H1 (cell line): ENCODE data around the gene FOXF1. TPM values are rescaled to one million over a fixed set of nuclear protein-coding genes. Genes with fewer than 3 reads are reported as not detected.

Experiments used
- CTCF ChIA-PET: fragments of 300-600 bp; sonication (Branson Sonifier 250); formaldehyde crosslinking; loops from one replicate; lab custom pipeline; 2021; ENCODE audit not compliant: partially characterized antibody; lab: Charles Lee
- POLR2A ChIA-PET: fragments of 300-600 bp; sonication (Branson Sonifier 250); formaldehyde crosslinking; loops from one replicate; lab custom pipeline; 2021; ENCODE audit warnings: inconsistent platforms; ENCODE audit not compliant: partially characterized antibody; lab: Charles Lee
- DNase-seq, 2 experiments: peaks; one replicate each; pipeline versions ENCODE4 v3.0.0 to v3.0.0-alpha.2; 2010 to 2022; ENCODE audit warnings: low spot score in 2 of 2, low read depth in 1 of 2, mixed read lengths in 1 of 2
- FAIRE-seq: peaks from 2 replicates; lab custom pipeline; 2011; peaks lifted over from hg19 to GRCh38; lab: Jason Lieb, UNC
- H2AFZ ChIP-seq: 2 replicates; pipeline ENCODE4 v1.8.1; 2012; ENCODE audit warnings: low read length, inconsistent platforms
- H2AK5ac ChIP-seq: 2 replicates; pipeline ENCODE4 v1.6.1; 2013; ENCODE audit warnings: low read depth, low read length
- H2BK120ac ChIP-seq: replicated peaks from 2 replicates; pipeline ENCODE3; 2013; ENCODE audit warnings: low read depth, low read length, inconsistent platforms
- H2BK12ac ChIP-seq: 2 replicates; pipeline ENCODE4 v1.6.1; 2013; ENCODE audit warnings: low read depth, low read length
- H2BK15ac ChIP-seq: 2 replicates; pipeline ENCODE4 v1.6.1; 2013; ENCODE audit warnings: low read length
- H2BK20ac ChIP-seq: 2 replicates; pipeline ENCODE4 v1.6.1; 2013; ENCODE audit warnings: low read length
- H2BK5ac ChIP-seq: 2 replicates; pipeline ENCODE4 v1.6.1; 2013; ENCODE audit warnings: low read depth, low read length
- H3K14ac ChIP-seq: 2 replicates; pipeline ENCODE4 v1.6.1; 2013; ENCODE audit warnings: inconsistent platforms; ENCODE audit not compliant: insufficient read length
- H3K18ac ChIP-seq: 2 replicates; pipeline ENCODE4 v1.6.1; 2013; ENCODE audit warnings: low read length; ENCODE audit errors: extremely low read depth
- H3K23ac ChIP-seq: 2 replicates; pipeline ENCODE4 v1.6.1; 2013; ENCODE audit warnings: inconsistent platforms; ENCODE audit not compliant: insufficient read length
- H3K23me2 ChIP-seq: 2 replicates; pipeline ENCODE4 v1.6.1; 2013; ENCODE audit warnings: low read depth, low read length
- H3K27ac ChIP-seq: 2 replicates; pipeline ENCODE4 v1.6.1; 2011; ENCODE audit warnings: low read depth, low read length, inconsistent platforms
- H3K27me3 ChIP-seq, 4 experiments: replicated peaks in 1 of 4; 1 replicate in 1 of 4; 2 replicates in 3 of 4; pipeline versions ENCODE4 v1.6.1 to v1.8.1; 2011 to 2013; ENCODE audit warnings: low read length in 3 of 4, mild to moderate bottlenecking in 3 of 4, inconsistent platforms in 2 of 4, mixed read lengths in 2 of 4, moderate library complexity in 1 of 4; ENCODE audit not compliant: control insufficient read depth in 3 of 4, insufficient read depth in 3 of 4; ENCODE audit errors: extremely low read depth in 1 of 4
- H3K36me3 ChIP-seq, 4 experiments: 2 replicates each; pipeline versions ENCODE4 v1.6.1 to v1.8.1; 2011 to 2013; ENCODE audit warnings: mild to moderate bottlenecking in 4 of 4, low read length in 3 of 4, moderate library complexity in 2 of 4, control low read depth in 1 of 4, inconsistent platforms in 1 of 4; ENCODE audit not compliant: insufficient read depth in 4 of 4, control insufficient read depth in 2 of 4
- H3K4ac ChIP-seq: replicated peaks from 2 replicates; pipeline ENCODE3; 2013; ENCODE audit warnings: low read length, low read depth, mixed read lengths, inconsistent platforms; ENCODE audit not compliant: insufficient read length
- H3K4me1 ChIP-seq, 4 experiments: replicated peaks in 1 of 4; 1 replicate in 1 of 4; 2 replicates in 3 of 4; pipeline versions ENCODE4 v1.6.1 to v1.8.1; 2011 to 2013; ENCODE audit warnings: low read length in 3 of 4, inconsistent platforms in 2 of 4, mixed read lengths in 1 of 4; ENCODE audit not compliant: insufficient read depth in 4 of 4, control insufficient read depth in 3 of 4
- H3K4me2 ChIP-seq, 2 experiments: 2 replicates each; pipeline versions ENCODE4 v1.6.1 to v1.8.1; 2011 to 2013; ENCODE audit warnings: low read depth in 2 of 2, low read length in 2 of 2, control low read depth in 1 of 2, inconsistent platforms in 1 of 2, mild to moderate bottlenecking in 1 of 2; ENCODE audit not compliant: insufficient read depth in 1 of 2
- H3K4me3 ChIP-seq, 4 experiments: fragments of 200-600, 300-600 bp in 1 of 4; sonication (generic), shearing (Covaris generic), sonication (Bioruptor Twin) in 1 of 4; 2 replicates each; pipeline versions ENCODE4 v1.5.1 to v1.8.1; 2011 to 2016; ENCODE audit warnings: low read length in 4 of 4, low read depth in 3 of 4, control low read depth in 2 of 4, inconsistent platforms in 2 of 4, mild to moderate bottlenecking in 2 of 4, mixed read lengths in 1 of 4, moderate library complexity in 1 of 4; ENCODE audit not compliant: insufficient read depth in 2 of 4; ENCODE audit errors: extremely low read depth in 1 of 4
- H3K56ac ChIP-seq: replicated peaks from 2 replicates; pipeline ENCODE3; 2013; ENCODE audit warnings: low read depth, mild to moderate bottlenecking, mixed read lengths, low read length, inconsistent platforms; ENCODE audit not compliant: insufficient read length
- H3K79me1 ChIP-seq: 2 replicates; pipeline ENCODE4 v1.6.1; 2013; ENCODE audit warnings: low read depth, low read length, control low read depth
- H3K79me2 ChIP-seq, 2 experiments: 2 replicates each; pipeline versions ENCODE4 v1.6.1 to v1.8.1; 2012 to 2013; ENCODE audit warnings: low read length in 2 of 2, mild to moderate bottlenecking in 2 of 2, inconsistent platforms in 1 of 2; ENCODE audit not compliant: insufficient read depth in 2 of 2, control insufficient read depth in 1 of 2
- H3K9ac ChIP-seq, 4 experiments: replicated peaks in 1 of 4; 1 replicate in 1 of 4; 2 replicates in 3 of 4; pipeline versions ENCODE4 v1.6.1 to v1.8.1; 2011 to 2013; ENCODE audit warnings: low read depth in 3 of 4, low read length in 3 of 4, control low read depth in 2 of 4, mild to moderate bottlenecking in 2 of 4, moderate library complexity in 2 of 4, inconsistent platforms in 1 of 4; ENCODE audit errors: extremely low read depth in 1 of 4
- H3K9me3 ChIP-seq, 2 experiments: 2 replicates each; pipeline versions ENCODE4 v1.6.1 to v1.8.1; 2012 to 2013; ENCODE audit warnings: mild to moderate bottlenecking in 2 of 2, moderate library complexity in 2 of 2, control low read depth in 1 of 2, inconsistent platforms in 1 of 2, low read depth in 1 of 2, low read length in 1 of 2, mixed read lengths in 1 of 2; ENCODE audit not compliant: insufficient read depth in 2 of 2
- H4K20me1 ChIP-seq, 2 experiments: replicated peaks in 1 of 2; 2 replicates each; pipeline versions ENCODE3 to v1.8.1; 2011 to 2013; ENCODE audit warnings: inconsistent platforms in 2 of 2, low read length in 2 of 2, mild to moderate bottlenecking in 1 of 2; ENCODE audit not compliant: insufficient read depth in 2 of 2, control insufficient read depth in 1 of 2
- H4K5ac ChIP-seq: 2 replicates; pipeline ENCODE4 v1.6.1; 2013; ENCODE audit warnings: low read length, low read depth, mixed read lengths, inconsistent platforms; ENCODE audit not compliant: insufficient read length
- H4K8ac ChIP-seq: 2 replicates; pipeline ENCODE4 v1.8.0; 2013; ENCODE audit warnings: mild to moderate bottlenecking, moderate library complexity, low read length, inconsistent platforms; ENCODE audit not compliant: insufficient read depth; ENCODE audit errors: extremely low read depth
- H4K91ac ChIP-seq: replicated peaks from 2 replicates; pipeline ENCODE3; 2013; ENCODE audit warnings: low read length, mixed read lengths, inconsistent platforms; ENCODE audit not compliant: insufficient read length
- ATF3 ChIP-seq: IDR thresholded peaks from 2 replicates; pipeline ENCODE4 v1.6.1; 2011; ENCODE audit warnings: low read depth, mild to moderate bottlenecking, low read length; ENCODE audit not compliant: insufficient read depth
- E2F6 ChIP-seq: IDR thresholded peaks from 2 replicates; pipeline ENCODE4 v1.6.1; 2012; ENCODE audit warnings: inconsistent platforms
- SIN3A ChIP-seq, 2 experiments: IDR thresholded peaks in 1 of 2; conservative IDR thresholded peaks in 1 of 2; 2 replicates each; pipeline ENCODE4 v1.6.1; 2011 to 2012; ENCODE audit warnings: low read length in 2 of 2, improper control_type of control experiment in 1 of 2, low read depth in 1 of 2, mild to moderate bottlenecking in 1 of 2
- SP4 ChIP-seq: IDR thresholded peaks from 2 replicates; pipeline ENCODE4 v1.6.1; 2012; ENCODE audit warnings: low read length, inconsistent platforms
- TCF12 ChIP-seq: IDR thresholded peaks from 2 replicates; pipeline ENCODE4 v1.6.1; 2011; ENCODE audit warnings: low read depth, mild to moderate bottlenecking, low read length
- WGBS, 2 experiments: shearing (Covaris generic) in 1 of 2; methylation state at CpG; one replicate each; pipeline versions ENCODE4 v1.1.6 to v1.1.7; 2013 to 2015; ENCODE audit warnings: low lambda C conversion rate in 2 of 2, mixed read lengths in 2 of 2, inconsistent platforms in 1 of 2, low coverage in 1 of 2, missing lambda C conversion rate in 1 of 2; ENCODE audit not compliant: insufficient replicate concordance in 2 of 2, insufficient coverage in 1 of 2, insufficient read length in 1 of 2; ENCODE audit errors: extremely low coverage in 1 of 2, missing lambda C conversion rate in 1 of 2; 5-methylcytosine and 5-hydroxymethylcytosine counted together
- polyA plus RNA-seq, 7 experiments: library from polyadenylated mRNA; depleted of rRNA in 3 of 7; stranded (reverse) in 5 of 7; unstranded in 2 of 7; fragments of >200 nt in 5 of 7; fragments of 200-250 nt in 2 of 7; gene quantifications; 1 replicate in 5 of 7; 2 replicates in 1 of 7; 4 replicates in 1 of 7; pipeline versions ENCODE4 v1.2.1 to v1.2.3, GENCODE V29; 2011 to 2013; ENCODE audit warnings: missing spikeins in 2 of 7, mixed read lengths in 2 of 7
- total RNA-seq: library from RNA; stranded (reverse); fragmentation: NEBNext Ultra II Directional; extraction: Animal tissue kit (Norgen Biotek cat#: 25700); gene quantifications from 2 replicates; pipeline ENCODE4 v1.2.1, GENCODE V29; 2021
- TF ChIP-seq, protein P1 (sequence below): IDR thresholded peaks from 2 replicates; pipeline ENCODE4 v1.6.1; 2012; ENCODE audit warnings: inconsistent platforms
- TF ChIP-seq, protein P2 (sequence below), 3 experiments: IDR thresholded peaks; 1 replicate in 2 of 3; 2 replicates in 1 of 3; pipeline versions ENCODE4 v1.5.1 to v1.6.1; 2011; ENCODE audit warnings: low read length in 3 of 3, mild to moderate bottlenecking in 3 of 3, inconsistent platforms in 2 of 3, low read depth in 1 of 3, moderate library complexity in 1 of 3; ENCODE audit not compliant: insufficient read depth in 1 of 3; ENCODE audit errors: control extremely low read depth in 1 of 3

FOXF1 gene
- total and polyA plus RNA-seq, 2 of the 8 experiments (the other 6 are each of a cell fraction or from before 2014, with no cell fraction given), result 0.02 TPM; not detected in 1

DNA sequence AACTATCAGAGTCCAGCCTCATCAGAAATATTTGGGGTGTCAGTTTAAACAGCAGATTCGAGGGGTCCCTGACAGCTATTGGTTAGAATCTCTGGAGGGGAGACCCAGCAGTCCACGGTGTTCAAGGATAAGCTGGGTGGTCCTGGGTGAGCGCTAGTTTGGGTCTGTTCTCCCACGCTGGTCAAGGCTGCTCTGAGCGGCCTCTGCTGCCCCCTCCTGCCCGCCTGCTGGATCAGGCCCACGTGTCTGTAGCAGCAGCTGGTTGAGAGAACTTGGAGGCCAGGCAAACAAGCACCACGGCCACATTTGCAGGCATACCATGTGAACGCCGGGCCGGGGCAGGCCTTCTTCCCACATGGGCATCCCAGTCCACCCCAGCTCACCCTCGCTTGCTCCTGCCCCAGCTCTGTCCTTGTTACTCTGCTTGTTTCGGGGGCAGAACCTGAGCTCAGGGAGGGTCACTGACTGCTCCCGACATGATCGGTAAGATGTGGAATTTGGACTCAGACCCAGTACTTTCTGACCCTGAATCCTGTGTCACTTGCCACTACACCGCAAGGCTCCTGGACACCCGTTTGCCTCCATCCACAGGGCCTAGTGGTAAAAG, 7.4 kb downstream of the FOXF1 start:
- H2BK20ac ChIP-seq, result no peak overlapping the region
- POLR2A ChIA-PET, result interaction anchor here (1.3 to 1.6 kb wide), 2 partner anchors 24 to 233 kb away, joined by 3 to 4 read pairs; no protein-coding TSS in a partner anchor
- peaks cover 56 to 75% (median 64%) of the 10 kb centered on the region in 4 experiments for H3K27me3 ChIP-seq
- no peak overlapping the region for H3K4me2 ChIP-seq
- no peaks in the 10 kb centered on the region for H3K36me3 ChIP-seq
- no peak overlapping the region for H2BK15ac ChIP-seq
- no peak overlapping the region for H3K23ac ChIP-seq
- H4K20me1 ChIP-seq, result peaks cover 11% of the 10 kb centered on the region in 2 experiments
- FAIRE-seq (no peak), DNase-seq (peak in 1 of 2 experiments; percentile 82)
- no peaks in the 10 kb centered on the region; the same call in 1 of the 2 replicates for H3K23me2 ChIP-seq
- H4K8ac ChIP-seq, result no peak overlapping the region
- H3K79me1 ChIP-seq, result no peaks in the 10 kb centered on the region
- no peak overlapping the region for H3K14ac ChIP-seq
- no peak overlapping the region for H2BK5ac ChIP-seq
- CTCF ChIA-PET, result interaction anchor here (0.5 to 6.0 kb wide), 99 partner anchors 9 to 1590 kb away, joined by 3 to 84 read pairs (median 5); no protein-coding TSS in a partner anchor
- H2AFZ ChIP-seq, result no peak overlapping the region
- no peak overlapping the region for H3K9ac ChIP-seq
- H4K5ac ChIP-seq, result no peak overlapping the region
- no peak overlapping the region for H2BK120ac ChIP-seq
- H2BK12ac ChIP-seq, result no peak overlapping the region; the same call in 1 of the 2 replicates
- H3K4ac ChIP-seq, result no peak overlapping the region
- H3K18ac ChIP-seq, result no peak overlapping the region; the same call in 1 of the 2 replicates
- H3K79me2 ChIP-seq, result no peaks in the 10 kb centered on the region
- H4K91ac ChIP-seq, result no peak overlapping the region
- 36% methylated on average over 17 of the region's 17 CpGs; no CpG with 5 or more reads in 1 of the 2 experiments for WGBS, 2 experiments
- no peak overlapping the region for H2AK5ac ChIP-seq
- peaks cover 3 to 14% (median 10%) of the 10 kb centered on the region in 4 experiments; a peak in 6 of 7 replicates for H3K4me1 ChIP-seq
- H3K56ac ChIP-seq, result no peak overlapping the region
- H3K9me3 ChIP-seq, result no peaks in the 10 kb centered on the region; a peak in 1 of 4 replicates
- no peak overlapping the region for H3K4me3 ChIP-seq
- no peak overlapping the region for H3K27ac ChIP-seq
- TF ChIP-seq SIN3A (conservative IDR thresholded peaks at IDR 0.05 in 1 of 2, IDR thresholded peaks at IDR 0.05 in 1 of 2; ENCODE audit: low read depth in 1 of 2, low read length in 2 of 2), result 0 out of 4 replicates have a peak, but pooled peaks of 1 of the 2 experiments have one; percentile 50
- TF ChIP-seq SP4, result no peak
- TF ChIP-seq ATF3, result peak; percentile 60
- TF ChIP-seq, protein P1, sequence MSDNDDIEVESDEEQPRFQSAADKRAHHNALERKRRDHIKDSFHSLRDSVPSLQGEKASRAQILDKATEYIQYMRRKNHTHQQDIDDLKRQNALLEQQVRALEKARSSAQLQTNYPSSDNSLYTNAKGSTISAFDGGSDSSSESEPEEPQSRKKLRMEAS, result peak; percentile 96
- 0 out of 2 replicates have a peak, but pooled peaks have one; percentile 12 for TF ChIP-seq TCF12
- TF ChIP-seq E2F6, result peak; percentile 62
- TF ChIP-seq, protein P2, sequence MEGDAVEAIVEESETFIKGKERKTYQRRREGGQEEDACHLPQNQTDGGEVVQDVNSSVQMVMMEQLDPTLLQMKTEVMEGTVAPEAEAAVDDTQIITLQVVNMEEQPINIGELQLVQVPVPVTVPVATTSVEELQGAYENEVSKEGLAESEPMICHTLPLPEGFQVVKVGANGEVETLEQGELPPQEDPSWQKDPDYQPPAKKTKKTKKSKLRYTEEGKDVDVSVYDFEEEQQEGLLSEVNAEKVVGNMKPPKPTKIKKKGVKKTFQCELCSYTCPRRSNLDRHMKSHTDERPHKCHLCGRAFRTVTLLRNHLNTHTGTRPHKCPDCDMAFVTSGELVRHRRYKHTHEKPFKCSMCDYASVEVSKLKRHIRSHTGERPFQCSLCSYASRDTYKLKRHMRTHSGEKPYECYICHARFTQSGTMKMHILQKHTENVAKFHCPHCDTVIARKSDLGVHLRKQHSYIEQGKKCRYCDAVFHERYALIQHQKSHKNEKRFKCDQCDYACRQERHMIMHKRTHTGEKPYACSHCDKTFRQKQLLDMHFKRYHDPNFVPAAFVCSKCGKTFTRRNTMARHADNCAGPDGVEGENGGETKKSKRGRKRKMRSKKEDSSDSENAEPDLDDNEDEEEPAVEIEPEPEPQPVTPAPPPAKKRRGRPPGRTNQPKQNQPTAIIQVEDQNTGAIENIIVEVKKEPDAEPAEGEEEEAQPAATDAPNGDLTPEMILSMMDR (IDR thresholded peaks at IDR 0.05; ENCODE audit: control extremely low read depth in 1 of 3, insufficient read depth in 1 of 3, low read depth in 1 of 3, low read length in 3 of 3), result peak; percentile 84 to 94 (median 90)
